Astrocyte (in vitro differentiated cells and primary cell): ENCODE results near the gene CAMK2G.

Experiments used
- CTCF ChIP-seq: IDR thresholded peaks from 2 replicates; pipeline ENCODE4 v1.5.1; 2011; ENCODE audit warnings: low read depth, mild to moderate bottlenecking, inconsistent platforms, low read length, moderate library complexity; ENCODE audit not compliant: insufficient read depth
- EZH2 ChIP-seq: IDR thresholded peaks from 2 replicates; pipeline ENCODE4 v1.6.1; 2012; ENCODE audit warnings: mild to moderate bottlenecking, low read length, inconsistent platforms; ENCODE audit not compliant: insufficient read depth

- TF ChIP-seq CTCF = no peak
- no peak for TF ChIP-seq EZH2
These were observed 37.2 kb upstream of the CAMK2G start for GRCh38 chr10:73911553-73912004.
